ENCODE data around the gene CGB1.
A peak's percentile ranks its signal among the peaks of the same experiment; 100 is the strongest.
"Not testable (repeated sequence)": the region's sequence is repeated elsewhere in the genome, so short reads cannot be mapped to it uniquely, and the experiment has no call there.

Gene CGB1

DNA sequence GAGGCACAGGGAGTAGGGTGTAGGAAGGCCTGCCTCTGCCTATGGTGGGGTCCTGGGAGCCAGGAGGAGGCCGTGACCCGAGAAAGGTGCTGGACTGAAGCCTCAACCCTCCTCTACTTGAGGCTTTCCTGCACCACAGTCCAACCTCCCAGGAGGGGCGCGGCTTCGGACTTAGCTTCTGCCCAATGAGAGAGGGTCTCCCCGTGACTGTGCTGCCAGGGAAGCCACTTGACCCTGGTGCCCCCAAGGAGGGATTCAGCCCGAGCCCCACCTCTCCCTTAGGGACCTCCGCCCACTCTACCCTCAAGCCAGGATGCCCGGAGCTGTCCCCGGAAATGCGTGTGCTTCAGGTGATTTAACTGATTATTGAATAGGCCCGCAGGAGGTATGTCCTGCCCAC, 12.3 kb upstream of the CGB1 start, which contains the start of gene CGB8:
TSS of gene CGB8 (minus strand) at position 101 of the 400 bp plus-strand sequence. CDS start 372 bp downstream, outside the sequence.
- not testable (repeated sequence) for H3K27me3 Mint-ChIP-seq; DNase-seq (ENCODE audit: low spot score in 2 of 2); H3K4me3 Mint-ChIP-seq; H3K27ac Mint-ChIP-seq; H3K36me3 Mint-ChIP-seq; ATAC-seq (ENCODE audit: low read depth); H3K9me3 Mint-ChIP-seq; H3K4me1 Mint-ChIP-seq

DNA sequence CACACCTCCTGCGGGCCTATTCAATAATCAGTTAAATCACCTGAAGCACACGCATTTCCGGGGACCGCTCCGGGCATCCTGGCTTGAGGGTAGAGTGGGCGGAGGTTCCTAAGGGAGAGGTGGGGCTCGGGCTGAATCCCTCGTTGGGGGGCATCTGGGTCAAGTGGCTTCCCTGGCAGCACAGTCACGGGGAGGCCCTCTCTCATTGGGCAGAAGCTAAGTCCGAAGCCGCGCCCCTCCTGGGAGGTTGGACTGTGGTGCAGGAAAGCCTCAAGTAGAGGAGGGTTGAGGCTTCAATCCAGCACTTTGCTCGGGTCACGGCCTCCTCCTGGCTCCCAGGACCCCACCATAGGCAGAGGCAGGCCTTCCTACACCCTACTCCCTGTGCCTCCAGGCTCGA, 6.9 kb upstream of the CGB1 start, which contains the start of gene CGB5:
TSS of gene CGB5 (plus strand) at position 301 of the 400 bp plus-strand sequence. CDS start 362 bp downstream, outside the sequence.
- not testable (repeated sequence) for ATAC-seq (ENCODE audit: low read depth); H3K27ac Mint-ChIP-seq; H3K27me3 Mint-ChIP-seq; H3K4me3 Mint-ChIP-seq; DNase-seq (ENCODE audit: low spot score in 2 of 2); H3K9me3 Mint-ChIP-seq; H3K4me1 Mint-ChIP-seq; H3K36me3 Mint-ChIP-seq

DNA sequence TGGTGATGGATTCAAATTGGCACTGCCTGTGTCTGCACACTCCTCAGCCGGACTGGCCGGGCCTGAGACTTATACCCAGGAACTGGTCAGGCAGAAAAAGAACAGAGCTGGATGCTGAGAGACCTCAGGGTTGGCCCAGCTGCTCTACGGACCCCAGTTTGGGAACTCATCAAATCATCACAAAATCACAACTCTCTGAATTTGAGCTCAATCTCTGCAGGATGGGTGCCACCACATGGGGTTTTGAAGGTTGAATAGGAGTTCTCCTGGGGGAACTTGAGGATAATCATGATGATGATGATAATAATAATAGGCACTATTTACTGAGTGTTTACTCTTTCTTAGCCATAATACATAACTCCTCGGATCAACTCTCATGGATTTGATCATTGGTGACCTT, 6.0 kb upstream of the CGB1 start:
- DNase-seq (ENCODE audit: low spot score in 2 of 2); H3K9me3 Mint-ChIP-seq; ATAC-seq (ENCODE audit: low read depth); H3K36me3 Mint-ChIP-seq; H3K27ac Mint-ChIP-seq; H3K4me3 Mint-ChIP-seq; H3K27me3 Mint-ChIP-seq; H3K4me1 Mint-ChIP-seq: not testable (repeated sequence)

DNA sequence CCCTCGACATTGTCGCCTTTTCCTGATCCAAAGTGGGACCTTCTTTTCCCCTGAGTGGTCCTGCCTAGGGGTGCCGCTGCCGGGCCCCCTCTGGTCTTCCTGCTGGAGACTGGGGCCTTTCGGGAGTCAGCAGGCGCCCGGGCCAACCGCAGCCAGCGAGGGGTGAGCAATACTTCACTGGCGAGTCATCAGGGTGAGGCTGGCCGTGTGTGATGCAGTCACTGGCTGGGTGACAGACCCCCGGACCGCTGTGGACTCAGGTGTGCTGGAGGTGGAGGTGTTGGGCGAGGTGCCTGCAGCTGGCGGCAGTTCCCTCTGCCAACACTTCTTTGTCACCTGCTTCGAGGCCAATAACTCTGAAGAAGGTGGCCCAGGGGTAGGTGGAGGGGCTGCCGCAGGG, 5.5 kb upstream of the CGB1 start:
- peaks cover 4% of the 10 kb centered on the region for H3K27me3 Mint-ChIP-seq
- H3K4me1 Mint-ChIP-seq: peaks cover 3% of the 10 kb centered on the region
- H3K4me3 Mint-ChIP-seq: no peak overlapping the region
- ATAC-seq (ENCODE audit: low read depth) (no peak), DNase-seq (ENCODE audit: low spot score in 2 of 2) (no peak)
- no peaks in the 10 kb centered on the region for H3K9me3 Mint-ChIP-seq
- H3K36me3 Mint-ChIP-seq: no peaks in the 10 kb centered on the region
- H3K27ac Mint-ChIP-seq: no peak overlapping the region

DNA sequence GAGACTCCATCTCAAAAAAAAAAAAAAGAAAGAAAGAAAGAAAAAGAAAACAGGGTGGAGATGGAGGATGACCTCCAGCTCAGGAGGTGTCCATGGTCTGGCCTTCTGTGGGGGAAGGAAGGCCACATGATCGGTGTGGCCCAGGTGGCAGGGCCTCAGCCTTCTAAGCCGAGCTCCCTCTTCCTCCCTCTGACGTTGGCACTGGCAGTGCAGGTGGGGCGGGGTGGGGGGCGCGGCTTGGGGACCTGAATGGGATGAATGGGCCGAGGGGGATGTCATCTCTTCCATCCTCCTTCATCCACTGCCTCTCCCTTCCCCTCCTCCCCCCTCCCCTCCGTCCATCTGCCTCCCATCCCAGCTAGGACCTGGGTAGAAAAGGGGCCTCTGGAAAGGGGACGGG, 3.0 kb upstream of the CGB1 start:
- not testable (repeated sequence) for H3K27ac Mint-ChIP-seq; H3K36me3 Mint-ChIP-seq; H3K27me3 Mint-ChIP-seq; DNase-seq (ENCODE audit: low spot score in 2 of 2); H3K4me1 Mint-ChIP-seq; ATAC-seq (ENCODE audit: low read depth); H3K9me3 Mint-ChIP-seq; H3K4me3 Mint-ChIP-seq

DNA sequence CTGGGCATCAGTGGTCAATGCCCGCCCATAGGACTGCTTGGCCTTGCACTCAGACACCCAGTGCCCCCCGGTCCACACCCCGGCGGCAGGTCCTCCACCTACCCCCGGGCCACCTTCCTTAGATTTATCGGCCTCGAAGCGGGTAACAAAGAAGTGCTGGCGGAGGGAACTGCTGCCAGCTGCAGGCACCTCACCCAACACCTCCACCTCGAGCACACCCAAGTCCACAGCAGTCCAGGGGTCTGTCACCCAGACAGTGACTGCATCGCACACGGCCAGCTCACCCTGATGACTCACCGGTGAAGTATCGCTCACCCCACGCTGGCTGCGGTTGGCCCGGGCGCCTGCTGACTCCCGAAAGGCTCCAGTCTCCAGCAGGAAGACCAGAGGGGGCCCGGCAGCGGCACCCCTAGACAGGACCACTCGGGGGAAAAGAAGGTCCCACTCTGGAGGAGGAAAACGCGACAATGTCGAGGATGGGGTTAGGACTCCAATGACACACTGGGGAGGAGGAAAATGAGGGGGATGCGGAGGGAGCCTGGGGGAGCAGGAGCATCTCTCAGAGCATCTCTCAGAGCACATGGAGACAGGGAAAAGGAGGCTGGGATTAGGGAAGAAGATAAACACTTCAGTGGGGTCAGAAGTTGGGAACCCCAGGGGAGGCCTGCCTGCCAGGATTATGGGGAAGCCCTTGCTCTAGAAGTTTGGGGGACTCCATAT, 2.0 kb upstream of the CGB1 start:
- not testable (repeated sequence) for H3K4me1 Mint-ChIP-seq; ATAC-seq (ENCODE audit: low read depth); H3K27me3 Mint-ChIP-seq; H3K9me3 Mint-ChIP-seq; DNase-seq (ENCODE audit: low spot score in 2 of 2); H3K36me3 Mint-ChIP-seq; H3K27ac Mint-ChIP-seq; H3K4me3 Mint-ChIP-seq

DNA sequence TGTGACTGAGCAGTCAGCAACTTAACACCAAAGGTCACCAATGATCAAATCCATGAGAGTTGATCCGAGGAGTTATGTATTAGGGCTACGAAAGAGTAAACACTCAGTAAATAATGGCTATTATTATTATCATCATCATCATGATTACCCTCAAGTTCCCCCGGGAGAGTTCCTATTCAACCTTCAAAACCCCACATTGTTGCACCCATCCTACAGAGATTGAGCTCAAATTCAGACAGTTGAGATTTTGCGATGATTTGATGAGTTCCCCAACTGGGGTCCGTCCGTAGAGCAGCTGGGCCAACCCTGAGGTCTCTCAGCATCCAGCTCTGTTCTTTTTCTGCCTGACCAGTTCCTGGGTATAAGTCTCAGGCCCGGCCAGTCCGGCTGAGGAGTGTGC, 1.4 kb upstream of the CGB1 start:
- H3K4me3 Mint-ChIP-seq; DNase-seq (ENCODE audit: low spot score in 2 of 2); H3K27me3 Mint-ChIP-seq; H3K36me3 Mint-ChIP-seq; H3K27ac Mint-ChIP-seq; ATAC-seq (ENCODE audit: low read depth); H3K9me3 Mint-ChIP-seq; H3K4me1 Mint-ChIP-seq: not testable (repeated sequence)

DNA sequence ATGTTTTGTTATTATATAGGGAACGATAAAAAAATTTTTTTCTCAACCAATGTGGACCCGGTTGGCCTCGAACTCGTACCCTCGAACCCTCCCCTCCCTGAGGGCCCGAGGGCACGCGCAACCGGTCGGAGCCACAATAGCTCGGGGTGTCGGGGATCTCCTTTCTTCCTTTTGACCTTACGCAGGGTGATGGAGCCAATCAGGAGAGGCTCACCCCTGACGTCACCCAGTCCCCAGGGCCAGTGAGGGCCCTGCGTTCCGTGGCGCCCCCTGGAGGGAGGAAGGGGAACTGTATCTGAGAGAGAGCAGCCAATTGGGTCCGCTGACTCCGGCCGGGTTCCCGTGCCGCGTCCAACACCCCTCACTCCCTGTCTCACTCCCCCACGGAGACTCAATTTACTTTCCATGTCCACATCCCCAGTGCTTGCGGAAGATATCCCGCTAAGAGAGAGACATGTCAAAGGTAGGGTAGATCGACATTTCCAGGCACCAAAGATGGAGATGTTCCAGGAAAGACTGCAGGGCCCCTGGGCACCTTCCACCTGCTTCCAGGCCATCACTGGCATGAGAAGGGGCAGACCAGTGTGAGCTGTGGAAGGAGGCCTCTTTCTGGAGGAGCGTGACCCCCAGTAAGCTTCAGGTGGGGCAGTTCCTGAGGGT, 4.9 kb downstream of the CGB1 start, which contains the start of gene CGB2:
TSS of gene CGB2 (plus strand) at position 249 of the 660 bp plus-strand sequence. CDS start at position 455, 206 bp downstream.
- H3K36me3 Mint-ChIP-seq; DNase-seq (ENCODE audit: low spot score in 2 of 2); H3K4me1 Mint-ChIP-seq; H3K27me3 Mint-ChIP-seq; H3K4me3 Mint-ChIP-seq; H3K27ac Mint-ChIP-seq; H3K9me3 Mint-ChIP-seq: not testable (repeated sequence)
- peak; percentile 74 for ATAC-seq (ENCODE audit: low read depth)

DNA sequence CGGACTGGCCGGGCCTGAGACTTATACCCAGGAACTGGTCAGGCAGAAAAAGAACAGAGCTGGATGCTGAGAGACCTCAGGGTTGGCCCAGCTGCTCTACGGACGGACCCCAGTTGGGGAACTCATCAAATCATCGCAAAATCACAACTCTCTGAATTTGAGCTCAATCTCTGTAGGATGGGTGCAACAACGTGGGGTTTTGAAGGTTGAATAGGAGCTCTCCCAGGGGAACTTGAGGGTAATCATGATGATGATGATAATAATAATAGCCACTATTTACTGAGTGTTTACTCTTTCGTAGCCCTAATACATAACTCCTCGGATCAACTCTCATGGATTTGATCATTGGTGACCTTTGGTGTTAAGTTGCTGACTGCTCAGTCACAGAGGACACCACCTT, 6.4 kb downstream of the CGB1 start:
- H3K27me3 Mint-ChIP-seq; DNase-seq (ENCODE audit: low spot score in 2 of 2); H3K27ac Mint-ChIP-seq; H3K9me3 Mint-ChIP-seq; H3K36me3 Mint-ChIP-seq; H3K4me1 Mint-ChIP-seq; H3K4me3 Mint-ChIP-seq; ATAC-seq (ENCODE audit: low read depth): not testable (repeated sequence)

DNA sequence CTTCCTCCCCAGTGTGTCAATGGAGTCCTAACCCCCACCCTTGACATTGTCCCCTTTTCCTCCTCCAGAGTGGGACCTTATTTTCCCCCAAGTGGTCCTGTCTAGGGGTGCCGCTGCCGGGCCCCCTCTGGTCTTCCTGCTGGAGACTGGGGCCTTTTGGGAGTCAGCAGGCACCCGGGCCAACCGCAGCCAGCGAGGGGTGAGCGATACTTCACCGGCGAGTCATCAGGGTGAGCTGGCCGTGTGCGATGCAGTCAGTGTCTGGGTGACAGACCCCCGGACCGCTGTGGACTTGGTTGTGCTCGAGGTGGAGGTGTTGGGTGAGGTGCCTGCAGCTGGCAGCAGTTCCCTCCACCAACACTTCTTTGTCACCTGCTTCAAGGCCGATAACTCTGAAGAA, 6.9 kb downstream of the CGB1 start:
- not testable (repeated sequence) for H3K27me3 Mint-ChIP-seq; H3K9me3 Mint-ChIP-seq; H3K36me3 Mint-ChIP-seq; DNase-seq (ENCODE audit: low spot score in 2 of 2); H3K27ac Mint-ChIP-seq; ATAC-seq (ENCODE audit: low read depth); H3K4me3 Mint-ChIP-seq; H3K4me1 Mint-ChIP-seq

DNA sequence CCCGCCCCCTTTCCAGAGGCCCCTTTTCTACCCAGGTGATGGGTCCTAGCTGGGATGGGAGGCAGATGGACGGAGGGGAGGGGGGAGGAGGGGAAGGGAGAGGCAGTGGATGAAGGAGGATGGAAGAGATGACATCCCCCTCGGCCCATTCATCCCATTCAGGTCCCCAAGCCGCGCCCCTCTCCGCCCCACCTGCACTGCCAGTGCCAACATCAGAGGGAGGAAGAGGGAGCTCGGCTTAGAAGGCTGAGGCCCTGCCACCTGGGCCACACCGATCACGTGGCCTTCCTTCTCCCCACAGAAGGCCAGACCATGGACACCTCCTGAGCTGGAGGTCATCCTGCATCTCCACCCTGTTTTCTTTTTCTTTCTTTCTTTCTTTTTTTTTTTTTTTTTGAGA, 8.0 kb downstream of the CGB1 start:
- H3K27me3 Mint-ChIP-seq; H3K4me1 Mint-ChIP-seq; H3K27ac Mint-ChIP-seq; H3K9me3 Mint-ChIP-seq; ATAC-seq (ENCODE audit: low read depth); H3K4me3 Mint-ChIP-seq; H3K36me3 Mint-ChIP-seq; DNase-seq (ENCODE audit: low spot score in 2 of 2): not testable (repeated sequence)

DNA sequence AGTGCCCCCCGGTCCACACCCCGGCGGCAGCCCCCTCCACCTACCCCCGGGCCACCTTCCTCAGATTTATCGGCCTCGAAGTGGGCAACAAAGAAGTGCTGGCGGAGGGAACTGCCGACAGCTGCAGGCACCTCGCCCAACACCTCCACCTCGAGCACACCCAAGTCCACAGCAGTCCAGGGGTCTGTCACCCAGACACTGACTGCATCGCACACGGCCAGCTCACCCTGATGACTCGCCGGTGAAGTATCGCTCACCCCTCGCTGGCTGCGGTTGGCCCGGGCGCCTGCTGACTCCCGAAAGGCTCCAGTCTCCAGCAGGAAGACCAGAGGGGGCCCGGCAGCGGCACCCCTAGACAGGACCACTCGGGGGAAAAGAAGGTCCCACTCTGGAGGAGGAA, 11.1 kb downstream of the CGB1 start:
- not testable (repeated sequence) for H3K27me3 Mint-ChIP-seq; H3K4me3 Mint-ChIP-seq; H3K9me3 Mint-ChIP-seq; H3K36me3 Mint-ChIP-seq; DNase-seq (ENCODE audit: low spot score in 2 of 2); ATAC-seq (ENCODE audit: low read depth); H3K27ac Mint-ChIP-seq; H3K4me1 Mint-ChIP-seq

DNA sequence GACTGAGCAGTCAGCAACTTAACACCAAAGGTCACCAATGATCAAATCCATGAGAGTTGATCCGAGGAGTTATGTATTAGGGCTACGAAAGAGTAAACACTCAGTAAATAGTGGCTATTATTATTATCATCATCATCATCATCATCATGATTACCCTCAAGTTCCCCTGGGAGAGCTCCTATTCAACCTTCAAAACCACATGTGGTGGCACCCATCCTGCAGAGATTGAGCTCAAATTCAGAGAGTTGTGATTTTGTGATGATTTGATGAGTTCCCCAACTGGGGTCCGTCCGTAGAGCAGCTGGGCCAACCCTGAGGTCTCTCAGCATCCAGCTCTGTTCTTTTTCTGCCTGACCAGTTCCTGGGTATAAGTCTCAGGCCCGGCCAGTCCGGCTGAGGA, 11.6 kb downstream of the CGB1 start:
- H3K27me3 Mint-ChIP-seq; DNase-seq (ENCODE audit: low spot score in 2 of 2); H3K9me3 Mint-ChIP-seq; H3K27ac Mint-ChIP-seq; ATAC-seq (ENCODE audit: low read depth); H3K36me3 Mint-ChIP-seq; H3K4me3 Mint-ChIP-seq: not testable (repeated sequence)
- H3K4me1 Mint-ChIP-seq: peaks cover 11% of the 10 kb centered on the region

DNA sequence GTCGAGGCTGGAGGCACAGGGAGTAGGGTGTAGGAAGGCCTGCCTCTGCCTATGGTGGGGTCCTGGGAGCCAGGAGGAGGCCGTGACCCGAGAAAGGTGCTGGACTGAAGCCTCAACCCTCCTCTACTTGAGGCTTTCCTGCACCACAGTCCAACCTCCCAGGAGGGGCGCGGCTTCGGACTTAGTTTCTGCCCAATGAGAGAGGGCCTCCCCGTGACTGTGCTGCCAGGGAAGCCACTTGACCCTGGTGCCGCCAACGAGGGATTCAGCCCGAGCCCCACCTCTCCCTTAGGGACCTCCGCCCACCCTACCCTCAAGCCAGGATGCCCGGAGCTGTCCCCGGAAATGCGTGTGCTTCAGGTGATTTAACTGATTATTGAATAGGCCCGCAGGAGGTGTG, 12.5 kb downstream of the CGB1 start, which contains the start of gene CGB3:
TSS of gene CGB3 (minus strand) at position 101 of the 400 bp plus-strand sequence. CDS start 362 bp downstream, outside the sequence.
- DNase-seq (ENCODE audit: low spot score in 2 of 2); ATAC-seq (ENCODE audit: low read depth); H3K4me3 Mint-ChIP-seq; H3K36me3 Mint-ChIP-seq; H3K27ac Mint-ChIP-seq; H3K9me3 Mint-ChIP-seq; H3K27me3 Mint-ChIP-seq: not testable (repeated sequence)
- H3K4me1 Mint-ChIP-seq: peaks cover 12% of the 10 kb centered on the region
